ENCODE measurements around the gene TMOD1. TPM values are rescaled to one million over a fixed set of nuclear protein-coding genes. Genes with fewer than 3 reads are reported as not detected.
A peak's percentile ranks its signal among the peaks of the same experiment; 100 is the strongest.

The TMOD1 gene
- total and polyA plus RNA-seq, 2 of the 13 experiments (the other 11 are each of a cell fraction or from before 2014, with no cell fraction given), result 0.04 to 0.07 TPM

GRCh38 chr9:97484134-97484533, 17.3 kb upstream of the TMOD1 start:
- H2AFZ ChIP-seq (ENCODE audit: low read length), result no peak overlapping the region
- in situ Hi-C loops (cut with HindIII; ENCODE audit: extremely low pct_ligation_motif_present, low pct_unique_long_range_greater_than_20kb), result no loop called here
- H3K4me3 ChIP-seq (replicated peaks in 1 of 3; ENCODE audit: insufficient read depth in 1 of 3, low read depth in 2 of 3, low read length in 3 of 3), result no peak overlapping the region
- no peak overlapping the region for H3K27ac ChIP-seq (ENCODE audit: extremely low read length, insufficient read depth, low read length)
- H4K20me1 ChIP-seq (ENCODE audit: insufficient read depth, low read length), result no peaks in the 10 kb centered on the region
- no TSS peak for BruUV-seq (replicated peaks)
- H3K9me3 ChIP-seq (ENCODE audit: low read length), result no peaks in the 10 kb centered on the region
- H3K36me3 ChIP-seq (replicated peaks in 1 of 2; ENCODE audit: control insufficient read depth in 1 of 2, insufficient read depth in 2 of 2, low read length in 2 of 2), result peaks cover 5 to 29% of the 10 kb centered on the region in 2 experiments; a peak in 4 of 5 replicates
- CTCF ChIA-PET (ENCODE audit: low intra/inter-chr PET ratio, low total read pairs), result no interaction called here
- no peak overlapping the region for H3K4me2 ChIP-seq (ENCODE audit: low read depth, low read length)
- WGBS (ENCODE audit: low lambda C conversion rate), result 100% methylated on average over 1 of the region's 1 CpG
- no peak overlapping the region for H3K9ac ChIP-seq (ENCODE audit: insufficient read depth, low read depth, low read length)
- intact Hi-C loops (cut with micrococcal nuclease; ENCODE audit: unreplicated experiment), result no loop called here
- TF ChIP-seq FOXJ3 (CRISPR knock-in tag; IDR thresholded peaks at IDR 0.05; ENCODE audit: borderline replicate concordance) (no peak), TFDP2 (CRISPR knock-in tag; IDR thresholded peaks at IDR 0.05) (no peak), ZNF724P (CRISPR knock-in tag; IDR thresholded peaks at IDR 0.05; ENCODE audit: borderline replicate concordance) (no peak), ZC3H4 (CRISPR knock-in tag; IDR thresholded peaks at IDR 0.05; ENCODE audit: borderline replicate concordance) (no peak)
- no peaks in the 10 kb centered on the region for H3K79me2 ChIP-seq (ENCODE audit: insufficient read depth, low read length)
- no peak for ATAC-seq
- no peak for DNase-seq (ENCODE audit: low spot score)
- FAIRE-seq, result no peak
- no peaks in the 10 kb centered on the region for H3K4me1 ChIP-seq (ENCODE audit: insufficient read depth, low read length)
- no peaks in the 10 kb centered on the region for H3K27me3 ChIP-seq (ENCODE audit: control insufficient read depth in 1 of 2, insufficient read depth in 2 of 2, low read length in 2 of 2)
- POLR2A ChIA-PET, result no interaction called here

GRCh38 chr9:97487107-97487506, 14.4 kb upstream of the TMOD1 start:
- peak; percentile 37 for DNase-seq (ENCODE audit: low spot score)
- Histone ChIP-seq H4K20me1 (ENCODE audit: insufficient read depth, low read length) (no peaks in the 10 kb centered on the region), H3K9me3 (ENCODE audit: low read length) (no peaks in the 10 kb centered on the region), H2AFZ (ENCODE audit: low read length) (no peak overlapping the region), H3K79me2 (ENCODE audit: insufficient read depth, low read length) (no peaks in the 10 kb centered on the region), H3K36me3 (replicated peaks in 1 of 2; ENCODE audit: control insufficient read depth in 1 of 2, insufficient read depth in 2 of 2, low read length in 2 of 2) (peaks cover 5 to 25% of the 10 kb centered on the region in 2 experiments; a peak in 4 of 5 replicates), H3K27ac (ENCODE audit: extremely low read length, insufficient read depth, low read length) (no peak overlapping the region), H3K9ac (ENCODE audit: insufficient read depth, low read depth, low read length) (no peak overlapping the region), H3K4me2 (ENCODE audit: low read depth, low read length) (no peak overlapping the region), H3K4me3 (replicated peaks in 1 of 3; ENCODE audit: insufficient read depth in 1 of 3, low read depth in 2 of 3, low read length in 3 of 3) (no peak overlapping the region), H3K27me3 (ENCODE audit: control insufficient read depth in 1 of 2, insufficient read depth in 2 of 2, low read length in 2 of 2) (no peaks in the 10 kb centered on the region), H3K4me1 (ENCODE audit: insufficient read depth, low read length) (no peaks in the 10 kb centered on the region)
- ATAC-seq, result peak; percentile 73
- FAIRE-seq, result peak; percentile 42
- in situ Hi-C loops (cut with HindIII; ENCODE audit: extremely low pct_ligation_motif_present, low pct_unique_long_range_greater_than_20kb) (no loop called here), intact Hi-C loops (cut with micrococcal nuclease; ENCODE audit: unreplicated experiment) (no loop called here)
- WGBS (ENCODE audit: low lambda C conversion rate), result 75% methylated on average over 2 of the region's 2 CpGs
- POLR2A ChIA-PET, result no interaction called here
- no TSS peak for BruUV-seq (replicated peaks)
- TF ChIP-seq ZBTB2 (CRISPR knock-in tag; IDR thresholded peaks at IDR 0.05; ENCODE audit: low read depth), result no peak
- no peak for TF ChIP-seq AGO1 (IDR thresholded peaks at IDR 0.05; ENCODE audit: low read depth, low read length, poor library complexity, severe bottlenecking)
- no peak for TF ChIP-seq ISX (CRISPR knock-in tag; conservative IDR thresholded peaks at IDR 0.05)
- no peak for TF ChIP-seq YEATS4 (CRISPR knock-in tag; IDR thresholded peaks at IDR 0.05; ENCODE audit: borderline replicate concordance)
- TF ChIP-seq CTCF (CRISPR knock-in tag; IDR thresholded peaks at IDR 0.05), result 0 out of 2 replicates have a peak, but pooled peaks have one; percentile 25
- no peak for TF ChIP-seq ZNF572 (CRISPR knock-in tag; IDR thresholded peaks at IDR 0.05)
- peak; percentile 31; the same call in 1 of the 2 replicates for TF ChIP-seq STAG1 (CRISPR knock-in tag; IDR thresholded peaks at IDR 0.05)
- TF ChIP-seq LRRFIP1 (CRISPR knock-in tag; conservative IDR thresholded peaks at IDR 0.05), result no peak
- CTCF ChIA-PET (ENCODE audit: low intra/inter-chr PET ratio, low total read pairs), result no interaction called here
